CD14-positive monocyte (primary cell): ENCODE data around the gene CHN1. TPM values are rescaled to one million over a fixed set of nuclear protein-coding genes. Genes with fewer than 3 reads are reported as not detected.

Source experiments
- DNase-seq, 3 donors: peaks; one replicate each; pipeline ENCODE4 v3.0.0-alpha.2; 2011 to 2022
- H2AFZ ChIP-seq: 2 replicates; pipeline ENCODE4 v1.6.0; 2012; ENCODE audit warnings: mild to moderate bottlenecking, low read depth, low read length, inconsistent platforms; ENCODE audit not compliant: insufficient read depth, poor library complexity, severe bottlenecking
- H3K27ac ChIP-seq, 2 donors: 1 replicate in 1 of 2; 2 replicates in 1 of 2; pipeline ENCODE4 v1.5.1; 2012 to 2013; ENCODE audit warnings: low read length in 2 of 2, control low read depth in 1 of 2, inconsistent platforms in 1 of 2, low read depth in 1 of 2, mild to moderate bottlenecking in 1 of 2
- H3K27me3 ChIP-seq, 2 donors: one replicate each; pipeline versions ENCODE4 v1.6.0 to v1.6.1; 2011 to 2013; ENCODE audit warnings: low read length in 2 of 2; ENCODE audit not compliant: control insufficient read depth in 2 of 2, insufficient read depth in 2 of 2
- H3K36me3 ChIP-seq, 2 donors: replicated peaks in 1 of 2; 1 replicate in 1 of 2; 2 replicates in 1 of 2; pipeline versions ENCODE4 v1.5.1 to v1.6.1; 2012 to 2013; ENCODE audit warnings: low read length in 2 of 2, control low read depth in 1 of 2, inconsistent platforms in 1 of 2, mild to moderate bottlenecking in 1 of 2; ENCODE audit not compliant: insufficient read depth in 2 of 2, control insufficient read depth in 1 of 2
- H3K4me1 ChIP-seq, 2 donors: 1 replicate in 1 of 2; 2 replicates in 1 of 2; pipeline versions ENCODE4 v1.5.1 to v1.6.1; 2012 to 2013; ENCODE audit warnings: low read length in 2 of 2, control low read depth in 1 of 2, inconsistent platforms in 1 of 2, mild to moderate bottlenecking in 1 of 2, moderate library complexity in 1 of 2; ENCODE audit not compliant: insufficient read depth in 2 of 2, control insufficient read depth in 1 of 2
- H3K4me2 ChIP-seq: replicated peaks from 2 replicates; pipeline ENCODE3; 2012; ENCODE audit warnings: low read length, moderate library complexity, mild to moderate bottlenecking; ENCODE audit not compliant: poor library complexity, severe bottlenecking; ENCODE audit errors: extremely low read depth
- H3K4me3 ChIP-seq, 3 experiments: fragments of 200-600 bp in 1 of 3; sonication (generic) in 1 of 3; replicated peaks in 1 of 3; 1 replicate in 2 of 3; 2 replicates in 1 of 3; pipeline ENCODE4 v1.5.1; 2011 to 2013; ENCODE audit warnings: low read length in 3 of 3, mild to moderate bottlenecking in 3 of 3, control low read depth in 2 of 3, low read depth in 2 of 3, inconsistent platforms in 1 of 3, moderate library complexity in 1 of 3
- H3K79me2 ChIP-seq: 2 replicates; pipeline ENCODE4 v1.6.0; 2012; ENCODE audit warnings: mild to moderate bottlenecking, control low read depth, inconsistent platforms, low read length, moderate library complexity; ENCODE audit not compliant: insufficient read depth
- H3K9ac ChIP-seq: 2 replicates; pipeline ENCODE4 v1.6.0; 2017; ENCODE audit warnings: low read length, mild to moderate bottlenecking; ENCODE audit not compliant: insufficient read depth, poor library complexity, severe bottlenecking
- H3K9me3 ChIP-seq, 2 donors: replicated peaks in 1 of 2; 1 replicate in 1 of 2; 2 replicates in 1 of 2; pipeline versions ENCODE4 v1.5.1 to v1.6.1; 2012 to 2013; ENCODE audit warnings: low read length in 2 of 2, control low read depth in 1 of 2; ENCODE audit not compliant: control insufficient read depth in 1 of 2, insufficient read depth in 1 of 2
- H4K20me1 ChIP-seq: 2 replicates; pipeline ENCODE4 v1.6.0; 2012; ENCODE audit warnings: mild to moderate bottlenecking, low read length, control low read depth, moderate library complexity; ENCODE audit not compliant: insufficient read depth
- H3K27ac Mint-ChIP-seq, 7 donors: one replicate each; pipeline ENCODE4 v1.8.0; 2020; ENCODE audit warnings: mild to moderate bottlenecking in 7 of 7, mixed read lengths in 7 of 7, moderate library complexity in 6 of 7, inconsistent platforms in 2 of 7
- H3K27me3 Mint-ChIP-seq, 3 donors: one replicate each; pipeline ENCODE4 v1.8.0; 2021 to 2022; ENCODE audit warnings: low read depth in 3 of 3, mild to moderate bottlenecking in 3 of 3, mixed read lengths in 3 of 3, moderate library complexity in 3 of 3, inconsistent platforms in 1 of 3
- H3K36me3 Mint-ChIP-seq, 2 donors: one replicate each; pipeline ENCODE4 v1.8.0; 2020; ENCODE audit warnings: mixed read lengths in 2 of 2, inconsistent platforms in 1 of 2, mild to moderate bottlenecking in 1 of 2
- H3K4me1 Mint-ChIP-seq: one replicate; pipeline ENCODE4 v1.8.0; 2020; ENCODE audit warnings: mild to moderate bottlenecking, mixed read lengths
- H3K4me3 Mint-ChIP-seq, 2 donors: one replicate each; pipeline ENCODE4 v1.8.0; 2020; ENCODE audit warnings: mild to moderate bottlenecking in 2 of 2, mixed read lengths in 2 of 2, moderate library complexity in 1 of 2
- H3K9me3 Mint-ChIP-seq, 7 donors: one replicate each; pipeline ENCODE4 v1.8.0; 2020 to 2022; ENCODE audit warnings: mixed read lengths in 7 of 7, mild to moderate bottlenecking in 6 of 7, moderate library complexity in 6 of 7, inconsistent platforms in 2 of 7
- CTCF ChIP-seq: fragments of 200-600 bp; IDR thresholded peaks from one replicate; pipeline ENCODE4 v1.8.0; 2022; ENCODE audit warnings: antibody characterized with exemption, mild to moderate bottlenecking
- WGBS: methylation state at CpG from one replicate; pipeline ENCODE4 v1.1.5; 2013; ENCODE audit warnings: missing lambda C conversion rate; ENCODE audit not compliant: insufficient coverage; 5-methylcytosine and 5-hydroxymethylcytosine counted together
- intact Hi-C, 2 donors: fragments of 100-400 bp; cut with micrococcal nuclease; formaldehyde crosslinking; loops; one replicate each; pipeline versions ENCODE4 v1.15.0 to v1.15.1; 2023
- polyA plus RNA-seq, 3 donors: library from polyadenylated mRNA; depleted of rRNA in 1 of 3; unstranded in 2 of 3; stranded (reverse) in 1 of 3; fragments of 300-500 nt in 2 of 3; fragments of >200 nt in 1 of 3; fragmentation: Illumina TruSeq in 2 of 3; gene quantifications; 1 replicate in 2 of 3; 2 replicates in 1 of 3; pipeline ENCODE4 v1.2.3, GENCODE V29; 2012 to 2021

Gene CHN1
- polyA plus RNA-seq, 3 donors: 0.36 TPM; not detected in 2

GRCh38 chr2:174752403-174753037 lies 252.7 kb downstream of the CHN1 start:
- no peak overlapping the region for H3K27ac Mint-ChIP-seq
- no peak overlapping the region for H3K27ac ChIP-seq
- H4K20me1 ChIP-seq: no peaks in the 10 kb centered on the region
- DNase-seq: no peak
- H2AFZ ChIP-seq: no peak overlapping the region
- H3K36me3 Mint-ChIP-seq: no peaks in the 10 kb centered on the region
- peaks cover 6% of the 10 kb centered on the region in 2 donors for H3K4me1 ChIP-seq
- H3K9me3 Mint-ChIP-seq: no peaks in the 10 kb centered on the region
- H3K9ac ChIP-seq: no peak overlapping the region
- WGBS: 100% methylated on average over 1 of the region's 4 CpGs
- no peaks in the 10 kb centered on the region for H3K9me3 ChIP-seq
- H3K27me3 Mint-ChIP-seq: peaks cover 19 to 31% (median 21%) of the 10 kb centered on the region in 3 donors
- H3K79me2 ChIP-seq: no peaks in the 10 kb centered on the region
- peaks cover 8% of the 10 kb centered on the region for H3K4me1 Mint-ChIP-seq
- intact Hi-C loops: no loop called here
- no peak for TF ChIP-seq CTCF
- no peak overlapping the region for H3K4me2 ChIP-seq
- H3K27me3 ChIP-seq: peaks cover 0 to 22% of the 10 kb centered on the region in 2 donors
- no peaks in the 10 kb centered on the region for H3K36me3 ChIP-seq
- H3K4me3 ChIP-seq: no peak overlapping the region
- H3K4me3 Mint-ChIP-seq: no peak overlapping the region

DNA sequence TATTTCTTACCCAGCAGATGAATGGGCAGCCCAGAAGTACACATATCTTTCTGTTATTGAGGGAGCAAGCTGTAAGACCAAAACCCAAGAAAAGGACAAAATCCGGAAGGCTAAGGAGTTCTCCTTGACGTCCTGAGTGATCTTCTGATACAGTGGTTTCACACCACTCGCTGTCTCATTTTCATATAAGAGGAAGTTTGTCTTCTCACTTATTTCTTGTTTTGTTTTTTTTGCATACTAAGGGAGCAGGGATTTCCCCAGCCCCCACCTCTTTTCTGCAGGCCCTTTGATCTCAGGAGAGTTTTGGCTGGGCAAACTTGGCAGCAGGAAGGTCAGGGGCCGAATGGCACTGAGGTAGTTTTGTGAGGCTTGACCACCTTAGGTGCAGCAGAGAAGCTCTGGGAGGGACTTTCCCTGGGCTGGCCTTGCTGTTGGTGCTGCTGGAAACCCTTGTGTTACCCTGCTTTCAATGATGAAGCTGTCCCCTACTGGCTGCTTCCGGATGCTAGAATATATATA lies 254.2 kb downstream of the CHN1 start:
- H3K27me3 Mint-ChIP-seq: peaks cover 23 to 30% (median 28%) of the 10 kb centered on the region in 3 donors
- Histone ChIP-seq H4K20me1 (no peaks in the 10 kb centered on the region), H3K9me3 (no peaks in the 10 kb centered on the region), H3K4me3 (no peak overlapping the region), H3K36me3 (no peaks in the 10 kb centered on the region), H3K27me3 (peaks cover 0 to 24% of the 10 kb centered on the region in 2 donors), H3K79me2 (no peaks in the 10 kb centered on the region), H2AFZ (no peak overlapping the region), H3K9ac (no peak overlapping the region), H3K4me1 (peaks cover 6% of the 10 kb centered on the region in 2 donors), H3K27ac (no peak overlapping the region), H3K4me2 (no peak overlapping the region)
- H3K4me1 Mint-ChIP-seq: peaks cover 8% of the 10 kb centered on the region
- peak overlapping the region in 1 of 7 donors; percentile 4 for H3K27ac Mint-ChIP-seq
- TF ChIP-seq CTCF: no peak
- intact Hi-C loops: no loop called here
- no peak overlapping the region for H3K4me3 Mint-ChIP-seq
- no peaks in the 10 kb centered on the region for H3K36me3 Mint-ChIP-seq
- WGBS: no CpG with 5 or more reads among the region's 5 CpGs
- no peaks in the 10 kb centered on the region for H3K9me3 Mint-ChIP-seq
- DNase-seq: peak in 1 of 3 donors; percentile 46
